GM21381 (cell line): ENCODE measurements around the gene ROPN1B.

Source experiments
- ATAC-seq: cut with Tn5 transposase; IDR thresholded peaks from one replicate; pipeline ENCODE4 v1.9.1; 2021; ENCODE audit warnings: mild to moderate bottlenecking, moderate library complexity; ENCODE audit not compliant: unreplicated experiment

Gene ROPN1B

DNA sequence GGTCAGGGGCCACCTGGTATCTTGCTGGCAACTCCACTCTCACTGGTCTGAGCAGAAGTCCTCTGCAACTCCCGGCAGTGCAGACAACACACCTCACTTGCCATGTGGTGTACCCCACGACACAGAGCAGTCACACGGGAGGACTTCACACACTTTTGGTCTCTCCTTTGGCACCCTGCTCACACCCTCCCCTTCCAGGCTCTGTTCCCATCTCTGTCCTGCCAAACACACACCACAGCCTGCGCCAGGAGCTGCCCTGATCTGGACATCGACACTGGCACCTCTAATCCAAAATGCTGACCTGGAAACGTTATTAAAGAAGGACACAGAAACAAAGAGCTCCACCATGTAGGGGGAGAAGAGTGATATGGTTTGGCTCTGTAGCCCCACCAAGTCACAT lies 57.8 kb downstream of the ROPN1B start:
- no peak for ATAC-seq

DNA sequence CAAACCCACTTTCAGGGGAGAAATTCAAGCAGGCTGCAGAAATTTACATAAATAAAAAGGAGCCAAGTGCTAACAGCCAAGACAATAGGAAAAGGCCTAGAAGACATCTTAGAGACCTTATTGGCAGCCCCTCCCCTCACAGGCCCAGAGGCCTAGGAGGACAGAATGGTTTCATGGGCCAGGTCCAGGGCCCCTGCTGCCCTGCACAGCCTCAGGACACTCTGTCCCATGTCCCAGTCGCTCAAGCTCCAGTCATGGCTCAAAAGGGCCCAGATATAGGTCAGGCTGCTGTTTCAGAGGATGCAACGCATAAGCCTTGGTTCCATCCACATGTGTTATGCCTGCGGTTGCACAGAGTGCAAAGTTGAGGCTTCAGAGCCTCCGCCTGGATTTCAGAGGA lies 59.1 kb downstream of the ROPN1B start:
- no peak for ATAC-seq

DNA sequence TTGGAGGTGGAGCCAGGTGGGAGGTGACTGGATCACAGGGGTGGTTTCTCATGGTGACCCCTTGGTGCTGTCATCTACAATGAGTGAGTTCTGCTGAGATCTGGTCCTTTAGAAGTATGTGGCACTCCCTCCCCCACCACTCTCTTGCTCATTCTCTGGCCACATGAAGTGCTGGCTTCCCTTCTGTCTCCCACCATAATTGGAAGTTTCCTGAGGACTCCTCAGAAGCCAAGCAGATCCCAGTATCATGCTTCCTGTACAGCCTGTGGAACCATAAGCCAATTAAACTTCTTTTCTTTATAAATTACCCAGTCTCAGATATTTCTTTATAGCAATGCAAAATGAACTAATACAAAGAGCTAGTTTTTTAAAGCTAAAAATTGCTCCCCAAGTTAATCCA lies 60.3 kb downstream of the ROPN1B start:
- ATAC-seq: no peak

DNA sequence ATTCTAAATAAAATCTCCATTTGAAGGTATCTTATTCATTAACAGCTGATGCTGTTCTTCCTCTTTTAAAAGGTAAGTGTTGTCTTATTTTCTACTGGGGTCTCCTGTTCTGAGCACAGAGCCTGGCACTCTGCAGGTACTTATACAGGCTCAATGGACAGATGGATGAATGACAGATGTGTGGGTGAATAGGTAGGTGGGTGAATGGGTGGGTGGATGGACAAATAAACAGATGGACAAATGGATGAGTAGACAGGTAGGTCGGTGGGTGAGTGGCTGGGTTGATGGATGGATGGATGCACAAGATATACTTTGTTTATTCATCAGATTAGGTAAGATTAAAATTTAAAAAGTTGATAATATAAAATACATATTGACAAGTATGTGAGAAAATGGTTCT lies 61.5 kb downstream of the ROPN1B start:
- no peak for ATAC-seq

DNA sequence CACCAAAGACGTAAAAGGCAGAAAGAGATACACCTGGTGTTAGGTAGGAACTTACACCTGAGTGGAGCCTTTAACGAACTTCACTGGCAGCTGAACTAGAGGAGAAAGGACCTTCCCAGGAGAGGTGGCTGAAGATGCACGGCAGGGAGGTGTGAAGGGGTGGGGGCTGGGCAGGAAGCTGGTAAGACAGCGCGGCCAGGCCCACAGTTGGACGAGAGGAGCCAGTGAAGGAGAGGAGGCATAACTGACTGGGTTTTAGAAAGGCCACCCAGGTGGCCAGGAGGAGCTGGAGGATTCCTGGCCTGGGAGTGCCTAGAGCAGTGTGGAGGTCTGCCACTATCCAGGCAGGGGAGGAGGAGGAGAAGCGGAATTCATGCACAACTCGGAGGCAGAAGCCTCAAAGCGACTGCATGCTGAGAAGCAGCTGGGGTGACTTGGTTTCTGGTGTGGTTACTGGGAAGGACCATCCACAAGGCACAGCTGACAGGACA lies 63.0 kb downstream of the ROPN1B start:
- ATAC-seq: no peak
